ENCODE measurements around the gene UBE2D2. TPM values are rescaled to one million over a fixed set of nuclear protein-coding genes. Genes with fewer than 3 reads are reported as not detected.
A peak's percentile ranks its signal among the peaks of the same experiment; 100 is the strongest.

UBE2D2 gene
- polyA plus RNA-seq, 5 donors, result 139 to 179 (median 159) TPM

- DNase-seq, result no peak
Measured at GRCh38 chr5:139634541-139634940, 73.4 kb downstream of the UBE2D2 start.

- DNase-seq, result no peak
Measured at GRCh38 chr5:139635191-139635590, 74.1 kb downstream of the UBE2D2 start.

- DNase-seq, result peak; percentile 81 to 83
Measured at GRCh38 chr5:139635606-139636206, 74.6 kb downstream of the UBE2D2 start.

GRCh38 chr5:139636207-139636792 lies 75.2 kb downstream of the UBE2D2 start:
- no peak for DNase-seq

GRCh38 chr5:139636975-139637408 lies 75.9 kb downstream of the UBE2D2 start:
- DNase-seq, result no peak

- DNase-seq, result peak; percentile 85 to 88
Measured at GRCh38 chr5:139637438-139638089, 76.4 kb downstream of the UBE2D2 start.

- DNase-seq, result peak in 1 of 2 donors; percentile 71
Measured at GRCh38 chr5:139638090-139638735, 77.1 kb downstream of the UBE2D2 start.

GRCh38 chr5:139638736-139639618 lies 77.8 kb downstream of the UBE2D2 start:
- DNase-seq, result no peak

GRCh38 chr5:139639619-139640380 lies 78.7 kb downstream of the UBE2D2 start:
- no peak for DNase-seq

- no peak for DNase-seq
Measured at GRCh38 chr5:139640421-139641115, 79.4 kb downstream of the UBE2D2 start.

GRCh38 chr5:139641116-139642080 lies 80.3 kb downstream of the UBE2D2 start:
- no peak for DNase-seq

- DNase-seq, result no peak
Measured at GRCh38 chr5:139642213-139642612, 81.1 kb downstream of the UBE2D2 start.

GRCh38 chr5:139642891-139643871 lies 82.0 kb downstream of the UBE2D2 start:
- DNase-seq, result no peak

GRCh38 chr5:139644001-139644456 lies 82.9 kb downstream of the UBE2D2 start:
- DNase-seq, result no peak

- no peak for DNase-seq
Measured at GRCh38 chr5:139644646-139645429, 83.7 kb downstream of the UBE2D2 start.

GRCh38 chr5:139645430-139645871 lies 84.3 kb downstream of the UBE2D2 start:
- no peak for DNase-seq

GRCh38 chr5:139646111-139646510 lies 85.0 kb downstream of the UBE2D2 start:
- DNase-seq, result no peak

All from right lung (tissue), 5 donors.